Activated CD8-positive, alpha-beta memory T cell treated with anti-CD3 and anti-CD28 coated beads, Interleukin-2, amount 50 U/mL, for 48 hours (primary cell): ENCODE results near the gene PRM3.
"Not testable (repeated sequence)": the region's sequence is repeated elsewhere in the genome, so short reads cannot be mapped to it uniquely, and the experiment has no call there.

Source experiments
- DNase-seq: peaks from one replicate; pipeline ENCODE4 v3.0.0-alpha.2; 2020

PRM3 gene

GRCh38 chr16:11303405-11304138 is 30.1 kb upstream of the PRM3 start:
- DNase-seq, result no peak

DNA sequence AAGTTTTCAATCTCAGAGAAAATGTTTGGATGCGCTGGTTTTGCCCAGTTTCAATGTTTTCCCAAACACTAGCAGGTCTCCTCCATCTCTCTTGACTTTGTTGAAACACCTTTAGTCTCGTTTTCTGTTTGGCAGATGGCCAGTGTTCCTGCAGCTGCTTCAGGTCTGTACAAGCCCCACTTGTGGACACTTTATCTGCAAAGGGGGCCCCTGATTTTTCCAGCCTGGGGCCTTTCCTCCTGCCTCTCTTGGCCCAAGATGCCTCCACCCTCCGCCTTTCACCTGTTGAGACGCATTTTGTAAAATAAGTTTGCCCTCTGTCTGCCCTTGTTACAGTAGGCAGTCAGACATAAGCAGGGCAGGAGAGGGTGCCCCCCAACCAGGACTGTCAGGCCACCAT is 29.5 kb upstream of the PRM3 start:
- no peak for DNase-seq

DNA sequence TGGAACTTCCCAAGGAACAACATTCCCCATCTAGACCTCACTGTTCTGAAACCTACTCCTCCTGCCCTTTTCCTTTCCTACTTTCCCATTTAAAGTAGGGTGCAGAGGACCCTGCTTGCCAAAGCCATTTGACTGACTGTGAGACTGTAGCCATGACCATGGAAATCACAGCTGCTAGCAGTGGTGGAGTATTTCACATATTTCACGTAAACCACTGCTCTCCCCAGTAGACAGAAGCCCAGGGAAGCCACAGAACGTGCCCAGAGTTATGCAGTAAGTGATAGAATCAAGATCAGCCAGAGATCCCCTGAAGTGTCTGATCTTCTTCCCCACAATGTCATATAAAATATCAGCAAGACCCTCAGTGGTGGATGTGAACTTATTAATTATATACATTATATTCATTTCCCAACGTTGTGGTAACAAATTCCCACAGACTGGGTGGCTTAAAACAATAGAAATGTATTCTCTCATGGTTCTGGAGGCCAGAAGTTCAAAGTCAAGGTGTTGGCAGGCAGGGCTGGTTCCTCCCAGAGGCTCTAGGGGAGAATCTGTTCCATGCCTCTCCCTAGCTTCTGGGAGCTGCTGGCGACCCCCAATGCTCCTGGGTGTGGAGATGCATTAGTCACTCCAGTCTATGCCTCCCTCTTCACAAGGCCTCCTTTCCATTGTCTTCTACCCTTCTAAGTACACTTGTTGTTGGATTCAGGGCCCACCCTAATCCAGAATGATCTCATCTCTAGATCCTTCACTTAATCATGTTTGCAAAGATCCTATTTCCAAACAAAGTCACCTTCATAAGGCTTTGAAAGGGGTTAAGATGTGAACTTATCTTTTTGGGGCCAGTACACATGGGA is 28.4 kb upstream of the PRM3 start:
- no peak for DNase-seq

DNA sequence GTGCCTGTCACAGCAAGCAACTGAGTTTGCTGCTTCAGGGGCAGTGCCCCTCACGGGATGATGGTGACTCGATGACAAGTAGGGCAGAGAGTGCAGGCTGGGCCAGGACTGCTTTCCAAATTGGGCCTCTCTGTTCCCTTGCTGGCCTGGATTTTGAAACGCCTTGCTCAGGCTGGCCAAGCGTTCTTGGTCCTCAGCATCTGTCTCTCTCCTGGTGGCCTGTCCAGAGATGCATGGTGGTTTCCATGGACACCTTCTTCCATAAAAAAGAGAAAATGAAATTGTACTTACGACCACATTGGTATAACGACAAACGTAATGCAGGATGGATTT is 27.1 kb upstream of the PRM3 start:
- no peak for DNase-seq

GRCh38 chr16:11299865-11300559 is 26.6 kb upstream of the PRM3 start:
- DNase-seq, result no peak

- not testable (repeated sequence) for DNase-seq
These were observed 25.6 kb upstream of the PRM3 start for GRCh38 chr16:11298950-11299547.

- no peak for DNase-seq
These were observed 24.9 kb upstream of the PRM3 start for GRCh38 chr16:11298143-11298900.

DNA sequence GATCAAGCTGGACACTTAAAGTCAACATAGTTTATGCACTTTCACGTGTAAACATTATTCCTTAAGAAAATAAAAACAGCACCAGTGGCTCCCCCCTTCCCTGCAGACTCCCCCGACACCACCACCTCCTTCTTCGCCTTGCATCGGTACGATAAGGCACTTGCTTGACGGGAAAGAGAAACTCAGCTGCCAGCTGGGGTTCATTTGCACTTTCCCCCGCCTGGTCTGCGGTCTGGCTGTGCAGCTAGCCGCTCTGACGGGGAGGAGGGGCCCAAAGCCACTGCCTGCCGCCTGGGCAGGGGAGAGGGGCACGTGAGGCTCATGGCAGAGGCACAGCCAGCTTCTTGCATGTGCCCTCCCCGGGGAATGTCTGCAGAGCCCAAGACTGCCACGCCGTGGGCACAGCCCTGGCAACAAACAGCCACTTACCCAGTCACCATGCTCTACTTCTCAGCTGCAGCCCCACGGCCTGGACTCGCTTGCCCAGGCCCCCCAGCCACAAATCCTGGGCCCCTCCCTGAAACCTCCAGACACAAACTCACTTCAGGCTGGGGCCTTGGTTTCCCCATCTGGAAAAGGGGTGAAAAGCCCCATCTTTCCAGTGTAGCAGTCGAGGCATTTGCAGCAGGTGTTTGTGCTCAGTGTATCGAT is 24.2 kb upstream of the PRM3 start:
- DNase-seq, result peak; percentile 81

DNA sequence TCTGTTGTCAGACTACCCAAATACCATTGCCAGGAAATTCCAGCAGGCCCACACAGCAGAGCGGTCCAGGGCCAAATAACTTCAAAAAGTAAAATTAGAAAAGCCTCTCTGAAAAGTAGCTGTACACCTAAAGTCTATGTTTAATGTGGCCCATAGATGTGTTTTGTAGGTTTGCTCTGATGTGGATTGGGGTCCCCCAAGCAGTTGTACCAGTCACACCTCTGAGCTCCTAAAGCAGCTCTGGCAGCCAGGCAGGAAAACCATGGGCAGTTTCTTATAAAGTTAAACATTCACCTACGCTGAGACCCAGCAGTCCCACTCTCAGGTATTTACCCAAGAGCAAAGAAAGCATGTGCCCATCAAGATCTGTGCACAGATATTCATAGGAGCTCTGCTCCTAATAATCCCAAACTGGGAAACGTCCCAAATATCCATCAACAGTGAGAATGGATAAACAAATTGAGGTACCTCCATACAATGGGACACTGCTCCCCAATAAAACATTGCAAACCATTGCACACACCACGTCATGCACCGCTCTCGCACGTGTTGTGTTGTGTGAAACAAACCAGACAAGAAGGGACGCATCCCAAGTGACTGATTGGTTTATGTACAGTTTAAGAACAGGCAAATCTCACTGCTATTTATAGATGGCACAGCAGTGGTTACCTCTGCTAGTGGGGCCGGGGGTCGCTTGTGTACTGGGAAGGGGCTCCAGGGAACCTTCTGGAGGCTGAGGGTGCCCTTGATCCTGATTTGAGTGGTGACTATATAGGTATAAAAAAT is 23.5 kb upstream of the PRM3 start:
- no peak for DNase-seq

GRCh38 chr16:11296351-11296705 is 22.9 kb upstream of the PRM3 start:
- no peak for DNase-seq

- DNase-seq, result no peak
These were observed 22.2 kb upstream of the PRM3 start for GRCh38 chr16:11295672-11296071.

GRCh38 chr16:11292076-11292748 is 18.8 kb upstream of the PRM3 start:
- no peak for DNase-seq

GRCh38 chr16:11291091-11291703 is 17.8 kb upstream of the PRM3 start:
- DNase-seq, result no peak

GRCh38 chr16:11290102-11290893 is 16.9 kb upstream of the PRM3 start:
- DNase-seq, result no peak

GRCh38 chr16:11289696-11290095 is 16.3 kb upstream of the PRM3 start:
- DNase-seq, result not testable (repeated sequence)

GRCh38 chr16:11289202-11289601 is 15.8 kb upstream of the PRM3 start:
- DNase-seq, result no peak

DNA sequence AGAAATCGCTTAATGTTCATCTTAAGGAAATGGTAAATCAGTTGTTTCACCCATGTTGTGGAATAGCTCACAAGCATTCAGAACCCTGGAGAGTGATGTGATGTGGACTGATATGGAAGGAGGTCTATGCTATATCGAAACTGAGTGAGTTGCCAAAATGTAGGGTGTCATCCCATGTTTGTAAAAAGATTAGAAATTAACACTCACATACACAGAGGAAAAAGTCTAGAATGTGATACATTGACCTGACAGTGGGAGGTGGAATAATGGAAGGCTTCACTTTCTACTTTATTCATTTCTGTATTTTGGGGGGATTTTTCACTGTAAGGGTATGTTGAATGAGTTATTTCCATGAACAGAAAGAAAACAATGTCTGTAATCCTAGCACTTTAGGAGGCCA is 12.4 kb upstream of the PRM3 start:
- DNase-seq, result no peak

DNA sequence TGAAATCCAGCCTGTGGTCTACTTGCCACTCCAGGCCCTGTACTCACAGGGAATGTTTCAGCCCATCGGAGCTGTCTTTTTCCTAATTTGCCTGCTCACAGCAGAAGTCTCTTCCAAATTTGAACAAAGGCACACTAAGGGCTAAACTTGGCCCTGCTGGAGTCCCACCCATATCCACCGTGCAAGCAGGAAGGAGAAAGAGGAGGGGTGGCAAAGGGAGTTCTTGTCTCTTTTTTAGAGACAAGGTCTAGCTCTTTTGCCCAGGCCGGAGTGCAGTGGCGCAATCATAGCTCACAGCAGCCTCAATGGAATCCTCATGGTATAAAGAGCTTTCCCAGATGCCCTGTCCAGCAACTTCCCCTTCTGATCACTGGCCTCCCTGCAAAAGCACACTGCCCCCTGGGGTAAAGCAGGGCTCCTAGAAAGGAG is 10.4 kb upstream of the PRM3 start:
- no peak for DNase-seq
